GM12864 (cell line): ENCODE data around the gene TEAD1.

Experiments used
- DNase-seq: peaks from one replicate; pipeline ENCODE4 v3.0.0-alpha.2; 2011; ENCODE audit warnings: low read depth
- H3K4me3 ChIP-seq: 2 replicates; pipeline ENCODE4 v1.5.1; 2011; ENCODE audit warnings: mild to moderate bottlenecking, low read depth, low read length, control low read depth
- CTCF ChIP-seq: IDR thresholded peaks from 2 replicates; pipeline ENCODE4 v1.5.1; 2011; ENCODE audit warnings: low read depth, mild to moderate bottlenecking, moderate library complexity, low read length, control low read depth, inconsistent platforms; ENCODE audit errors: missing control alignments

Gene TEAD1

GRCh38 chr11:12889243-12889642, 215.0 kb downstream of the TEAD1 start:
- no peak for TF ChIP-seq CTCF
- H3K4me3 ChIP-seq = no peak overlapping the region
- no peak for DNase-seq

GRCh38 chr11:12890476-12890875, 216.3 kb downstream of the TEAD1 start:
- no peak for TF ChIP-seq CTCF
- no peak for DNase-seq
- no peak overlapping the region for H3K4me3 ChIP-seq

- no peak overlapping the region for H3K4me3 ChIP-seq
- DNase-seq = peak; percentile 7
- TF ChIP-seq CTCF = peak; percentile 69
Observed at GRCh38 chr11:12893787-12894672, 219.8 kb downstream of the TEAD1 start.

- TF ChIP-seq CTCF = no peak
- H3K4me3 ChIP-seq = no peak overlapping the region
- DNase-seq = no peak
Observed at GRCh38 chr11:12897390-12897789, 223.2 kb downstream of the TEAD1 start.

GRCh38 chr11:12897867-12898266, 223.6 kb downstream of the TEAD1 start:
- H3K4me3 ChIP-seq = no peak overlapping the region
- no peak for TF ChIP-seq CTCF
- DNase-seq = no peak

- no peak for DNase-seq
- TF ChIP-seq CTCF = no peak
- H3K4me3 ChIP-seq = no peak overlapping the region
Observed at GRCh38 chr11:12900496-12900895, 226.3 kb downstream of the TEAD1 start.

- DNase-seq = no peak
- H3K4me3 ChIP-seq = no peak overlapping the region
- no peak for TF ChIP-seq CTCF
Observed at GRCh38 chr11:12901272-12901671, 227.1 kb downstream of the TEAD1 start.
